Activated T-cell treated with anti-CD3 and anti-CD28 coated beads for 4 hours (primary cell): ENCODE data around the gene SCGB1C1.
"Not testable (repeated sequence)": the region's sequence is repeated elsewhere in the genome, so short reads cannot be mapped to it uniquely, and the experiment has no call there.

ENCODE experiments used
- DNase-seq: peaks from one replicate; pipeline ENCODE4 v3.0.0-alpha.2; 2020

SCGB1C1 gene

GRCh38 chr11:192674-193128, at the start of gene SCGB1C1:
SCGB1C1 (plus strand) TSS chr11:193078; CDS start chr11:193100, 22 bp downstream.
- not testable (repeated sequence) for DNase-seq

GRCh38 chr11:180242-180641, 12.6 kb upstream of the SCGB1C1 start:
- not testable (repeated sequence) for DNase-seq

- DNase-seq = not testable (repeated sequence)
Measured at GRCh38 chr11:189200-189783, 3.6 kb upstream of the SCGB1C1 start.

GRCh38 chr11:189843-190311, 3.0 kb upstream of the SCGB1C1 start:
- DNase-seq = not testable (repeated sequence)

GRCh38 chr11:190546-190945, 2.3 kb upstream of the SCGB1C1 start:
- not testable (repeated sequence) for DNase-seq

- not testable (repeated sequence) for DNase-seq
Measured at GRCh38 chr11:191490-192478, 1.1 kb upstream of the SCGB1C1 start.

- not testable (repeated sequence) for DNase-seq
Measured at GRCh38 chr11:193481-193880, 603 bp downstream of the SCGB1C1 start.

- DNase-seq = no peak
Measured at GRCh38 chr11:196786-197731, 4.2 kb downstream of the SCGB1C1 start.

GRCh38 chr11:197741-198235, 4.9 kb downstream of the SCGB1C1 start:
- DNase-seq = no peak

- no peak for DNase-seq
Measured at GRCh38 chr11:198236-198806, 5.4 kb downstream of the SCGB1C1 start.

- no peak for DNase-seq
Measured at GRCh38 chr11:199004-199581, 6.2 kb downstream of the SCGB1C1 start.

- no peak for DNase-seq
Measured at GRCh38 chr11:199782-200181, 6.9 kb downstream of the SCGB1C1 start.

GRCh38 chr11:200224-201003, 7.5 kb downstream of the SCGB1C1 start:
- DNase-seq = no peak

- no peak for DNase-seq
Measured at GRCh38 chr11:201966-202365, 9.1 kb downstream of the SCGB1C1 start.

GRCh38 chr11:202490-202889, 9.6 kb downstream of the SCGB1C1 start:
- no peak for DNase-seq

- DNase-seq = no peak
Measured at GRCh38 chr11:203056-203944, 10.4 kb downstream of the SCGB1C1 start.

GRCh38 chr11:203945-204586, 11.2 kb downstream of the SCGB1C1 start:
- no peak for DNase-seq

GRCh38 chr11:204587-205109, 11.8 kb downstream of the SCGB1C1 start:
- no peak for DNase-seq
